Uterus (tissue), 4 donors: Measurements from ENCODE around the gene GNG7. TPM values are rescaled to one million over a fixed set of nuclear protein-coding genes. Genes with fewer than 3 reads are reported as not detected.
"Not testable (repeated sequence)": the region's sequence is repeated elsewhere in the genome, so short reads cannot be mapped to it uniquely, and the experiment has no call there.

Experiments
- DNase-seq, 2 donors: peaks; one replicate each; pipeline ENCODE4 v3.0.0-alpha.2; 2019 to 2020
- H3K27ac ChIP-seq, 2 donors: fragments of 200-600 bp; sonication (generic); 1 replicate in 1 of 2; 2 replicates in 1 of 2; pipeline ENCODE4 v1.5.1; 2016 to 2018
- H3K27me3 ChIP-seq, 2 donors: fragments of 200-600 bp; sonication (generic); one replicate each; pipeline ENCODE4 v1.5.1; 2018 to 2019; ENCODE audit warnings: control low read depth in 1 of 2
- H3K36me3 ChIP-seq, 2 donors: fragments of 200-600 bp; sonication (generic); one replicate each; pipeline ENCODE4 v1.5.1; 2019; ENCODE audit warnings: control low read depth in 1 of 2
- H3K4me1 ChIP-seq, 2 donors: fragments of 200-600 bp; sonication (generic); one replicate each; pipeline ENCODE4 v1.5.1; 2018 to 2019; ENCODE audit warnings: control low read depth in 1 of 2
- H3K4me3 ChIP-seq, 2 donors: fragments of 200-600 bp; sonication (generic); 1 replicate in 1 of 2; 2 replicates in 1 of 2; pipeline ENCODE4 v1.5.1; 2018 to 2019; ENCODE audit warnings: mild to moderate bottlenecking in 1 of 2
- H3K9me3 ChIP-seq, 2 donors: fragments of 200-600 bp; sonication (generic); one replicate each; pipeline ENCODE4 v1.5.1; 2019; ENCODE audit warnings: control low read depth in 1 of 2
- POLR2A ChIP-seq, 2 donors: fragments of 450-650 bp; IDR thresholded peaks; one replicate each; pipeline ENCODE4 v1.6.1; 2016; ENCODE audit warnings: antibody characterized with exemption in 2 of 2, mild to moderate bottlenecking in 1 of 2, moderate library complexity in 1 of 2
- intact Hi-C: fragments of 100-400 bp; cut with DNase I; formaldehyde crosslinking; loops from one replicate; pipeline ENCODE4 v1.15.1; 2023; ENCODE audit warnings: low total_unique reads
- total RNA-seq, 4 donors: library from RNA; depleted of rRNA in 3 of 4; stranded (reverse); fragments of >200 nt in 3 of 4; gene quantifications; one replicate each; pipeline versions ENCODE4 v1.1.0 to v1.2.4, GENCODE V29; 2014 to 2023
- TF ChIP-seq, protein P1 (sequence below), 4 experiments: fragments of 200-600 bp in 2 of 4; fragments of 450-650 bp in 2 of 4; sonication (generic) in 2 of 4; IDR thresholded peaks; one replicate each; pipeline ENCODE4 v1.5.1; 2016 to 2019; ENCODE audit warnings: antibody characterized with exemption in 4 of 4, mild to moderate bottlenecking in 2 of 4, moderate library complexity in 1 of 4
- donor health status: DM: yes; HTN: yes; CAD: no.

Gene GNG7
- total RNA-seq, 4 donors from 2014 or later = 0.88 to 11.1 (median 3.2) TPM

GRCh38 chr19:2567996-2568395 is 134.5 kb downstream of the GNG7 start:
- H3K9me3 ChIP-seq = no peaks in the 10 kb centered on the region
- TF ChIP-seq POLR2A (IDR thresholded peaks at IDR 0.05) = no peak
- TF ChIP-seq, protein P1, sequence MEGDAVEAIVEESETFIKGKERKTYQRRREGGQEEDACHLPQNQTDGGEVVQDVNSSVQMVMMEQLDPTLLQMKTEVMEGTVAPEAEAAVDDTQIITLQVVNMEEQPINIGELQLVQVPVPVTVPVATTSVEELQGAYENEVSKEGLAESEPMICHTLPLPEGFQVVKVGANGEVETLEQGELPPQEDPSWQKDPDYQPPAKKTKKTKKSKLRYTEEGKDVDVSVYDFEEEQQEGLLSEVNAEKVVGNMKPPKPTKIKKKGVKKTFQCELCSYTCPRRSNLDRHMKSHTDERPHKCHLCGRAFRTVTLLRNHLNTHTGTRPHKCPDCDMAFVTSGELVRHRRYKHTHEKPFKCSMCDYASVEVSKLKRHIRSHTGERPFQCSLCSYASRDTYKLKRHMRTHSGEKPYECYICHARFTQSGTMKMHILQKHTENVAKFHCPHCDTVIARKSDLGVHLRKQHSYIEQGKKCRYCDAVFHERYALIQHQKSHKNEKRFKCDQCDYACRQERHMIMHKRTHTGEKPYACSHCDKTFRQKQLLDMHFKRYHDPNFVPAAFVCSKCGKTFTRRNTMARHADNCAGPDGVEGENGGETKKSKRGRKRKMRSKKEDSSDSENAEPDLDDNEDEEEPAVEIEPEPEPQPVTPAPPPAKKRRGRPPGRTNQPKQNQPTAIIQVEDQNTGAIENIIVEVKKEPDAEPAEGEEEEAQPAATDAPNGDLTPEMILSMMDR (IDR thresholded peaks at IDR 0.05) = no peak
- H3K27me3 ChIP-seq = no peaks in the 10 kb centered on the region
- H3K4me1 ChIP-seq = no peaks in the 10 kb centered on the region
- no peak for DNase-seq
- H3K27ac ChIP-seq = no peak overlapping the region
- H3K4me3 ChIP-seq = no peak overlapping the region
- intact Hi-C loops = no loop called here
- H3K36me3 ChIP-seq = no peaks in the 10 kb centered on the region

DNA sequence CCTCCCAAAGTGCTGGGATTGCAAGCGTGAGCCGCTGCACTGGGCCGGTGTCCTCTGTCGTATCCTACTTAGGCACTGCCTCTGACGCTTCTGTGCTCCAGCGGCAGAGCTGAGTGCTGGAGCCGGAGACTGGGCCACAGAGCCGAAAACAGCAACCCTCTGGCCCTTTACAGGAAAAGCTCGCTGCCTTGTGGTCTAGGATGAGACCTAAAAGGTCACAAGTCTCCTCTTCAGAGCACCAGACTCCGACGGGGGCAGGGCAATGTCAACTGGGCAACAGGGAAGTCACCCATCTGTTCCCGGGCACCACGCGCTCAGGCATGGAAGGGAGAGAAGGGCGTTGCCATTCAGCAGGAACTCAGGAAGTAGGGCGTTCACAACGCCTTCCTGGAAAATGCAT is 134.9 kb downstream of the GNG7 start:
- Histone ChIP-seq H3K27ac (no peak overlapping the region), H3K9me3 (no peaks in the 10 kb centered on the region), H3K4me1 (no peaks in the 10 kb centered on the region), H3K4me3 (no peak overlapping the region), H3K36me3 (no peaks in the 10 kb centered on the region), H3K27me3 (no peaks in the 10 kb centered on the region)
- TF ChIP-seq POLR2A (IDR thresholded peaks at IDR 0.05) = no peak
- TF ChIP-seq, protein P1 (IDR thresholded peaks at IDR 0.05) = no peak
- no peak for DNase-seq
- intact Hi-C loops = no loop called here

- H3K36me3 ChIP-seq, H3K27me3 ChIP-seq, intact Hi-C loops, DNase-seq, H3K27ac ChIP-seq, H3K9me3 ChIP-seq, H3K4me1 ChIP-seq, H3K4me3 ChIP-seq: not testable (repeated sequence)
These were observed 138.9 kb downstream of the GNG7 start for GRCh38 chr19:2563546-2563945.

DNA sequence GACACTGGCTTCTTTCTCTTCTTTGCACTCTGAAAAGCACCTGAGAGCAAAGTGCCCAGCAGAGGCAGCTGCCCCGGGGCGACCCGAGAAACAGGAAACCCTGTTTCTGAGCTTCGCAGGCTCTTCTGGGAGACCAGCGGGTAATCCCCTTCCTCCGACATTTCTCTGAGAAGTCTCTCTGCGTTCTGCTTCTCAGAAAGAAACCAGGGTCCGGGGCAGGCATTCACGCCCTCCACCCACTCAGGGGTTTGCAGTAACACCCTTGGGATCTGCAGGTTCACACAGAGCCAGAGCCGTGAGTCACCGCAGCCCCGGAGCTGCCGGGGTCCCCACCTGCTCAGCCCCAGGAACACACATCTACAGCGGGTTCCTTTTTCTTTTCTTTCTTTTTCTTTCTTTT is 140.6 kb downstream of the GNG7 start:
- no peak for TF ChIP-seq POLR2A (IDR thresholded peaks at IDR 0.05)
- TF ChIP-seq, protein P1 (IDR thresholded peaks at IDR 0.05) = no peak
- no peak overlapping the region for H3K27ac ChIP-seq
- H3K4me1 ChIP-seq = no peaks in the 10 kb centered on the region
- no peak overlapping the region for H3K4me3 ChIP-seq
- DNase-seq = no peak
- no peaks in the 10 kb centered on the region for H3K9me3 ChIP-seq
- H3K36me3 ChIP-seq = no peaks in the 10 kb centered on the region
- no peaks in the 10 kb centered on the region for H3K27me3 ChIP-seq
- intact Hi-C loops = no loop called here

DNA sequence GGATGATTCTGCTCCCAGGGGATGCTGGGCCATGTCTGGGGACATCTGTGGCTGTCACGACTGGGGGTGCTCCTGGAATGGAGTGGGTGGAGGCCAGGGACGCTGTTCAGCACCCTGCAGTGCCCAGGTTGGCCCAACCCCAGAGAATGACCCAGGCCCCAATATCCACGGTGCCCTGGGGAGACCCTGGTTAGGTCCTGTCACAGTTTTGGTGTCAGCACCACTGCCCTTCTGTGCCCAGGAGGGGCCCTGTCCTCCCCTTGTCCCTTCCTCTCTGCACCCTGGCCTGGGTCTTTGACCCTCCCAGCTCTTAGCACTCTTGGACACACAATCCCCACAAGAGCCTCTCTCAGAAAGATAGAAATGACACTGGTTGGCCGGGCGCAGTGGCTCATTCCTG is 141.3 kb downstream of the GNG7 start:
- Histone ChIP-seq H3K36me3 (no peaks in the 10 kb centered on the region), H3K4me3 (no peak overlapping the region), H3K4me1 (no peaks in the 10 kb centered on the region), H3K9me3 (no peaks in the 10 kb centered on the region), H3K27me3 (no peaks in the 10 kb centered on the region), H3K27ac (no peak overlapping the region)
- DNase-seq = no peak
- intact Hi-C loops = no loop called here
- TF ChIP-seq POLR2A (IDR thresholded peaks at IDR 0.05) = no peak
- TF ChIP-seq, protein P1 (IDR thresholded peaks at IDR 0.05) = no peak

DNA sequence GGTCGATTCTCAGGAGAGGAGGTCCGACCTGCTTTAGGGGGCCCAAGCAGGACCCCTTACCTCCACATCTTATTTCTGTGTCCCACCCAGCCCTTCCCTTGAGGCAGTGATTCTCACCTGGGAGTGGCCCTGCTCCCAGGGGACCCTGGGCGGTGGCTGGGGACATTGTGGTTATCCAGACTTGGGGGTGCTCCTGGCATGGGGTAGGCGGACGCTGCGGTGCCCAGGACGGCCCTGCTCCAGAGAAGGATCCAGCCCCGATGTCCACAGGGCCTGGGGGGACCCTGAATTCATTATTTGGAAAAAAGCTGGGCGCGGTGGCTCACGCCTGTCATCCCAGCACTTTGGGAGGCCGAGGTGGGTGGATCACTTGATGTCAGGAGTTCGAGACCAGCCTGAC is 142.1 kb downstream of the GNG7 start:
- Histone ChIP-seq H3K9me3 (no peaks in the 10 kb centered on the region), H3K27ac (no peak overlapping the region), H3K27me3 (no peaks in the 10 kb centered on the region), H3K4me1 (no peaks in the 10 kb centered on the region), H3K36me3 (no peaks in the 10 kb centered on the region), H3K4me3 (no peak overlapping the region)
- no peak for TF ChIP-seq POLR2A (IDR thresholded peaks at IDR 0.05)
- TF ChIP-seq, protein P1 (IDR thresholded peaks at IDR 0.05) = no peak
- no peak for DNase-seq
- intact Hi-C loops = no loop called here
